DOHH2 (cell line): ENCODE results near the gene ROR1.

Source experiments
- H3F3A ChIP-seq: fragments of 200-600 bp; sonication (generic), shearing (Covaris generic); 2 replicates; pipeline ENCODE4 v1.6.0; 2016; ENCODE audit warnings: antibody characterized with exemption, mild to moderate bottlenecking; ENCODE audit not compliant: control insufficient read depth, insufficient read depth
- H3K27ac ChIP-seq: fragments of 200-600 bp; sonication (generic); 2 replicates; pipeline ENCODE4 v1.5.1; 2014; ENCODE audit warnings: low read depth, mild to moderate bottlenecking, low read length, moderate library complexity
- H3K27me3 ChIP-seq: fragments of 200-600 bp; sonication (generic); 2 replicates; pipeline ENCODE4 v1.6.1; 2014; ENCODE audit warnings: mild to moderate bottlenecking, low read length, mixed read lengths; ENCODE audit not compliant: control insufficient read depth
- H3K36me3 ChIP-seq: fragments of 200-600 bp; sonication (generic); 2 replicates; pipeline ENCODE4 v1.6.1; 2014; ENCODE audit warnings: mild to moderate bottlenecking, low read length, moderate library complexity, mixed read lengths; ENCODE audit not compliant: control insufficient read depth
- H3K4me1 ChIP-seq: fragments of 200-600 bp; sonication (generic); 2 replicates; pipeline ENCODE4 v1.6.1; 2014; ENCODE audit warnings: mild to moderate bottlenecking, low read length, mixed read lengths; ENCODE audit not compliant: control insufficient read depth
- H3K4me2 ChIP-seq: fragments of 200-600 bp; sonication (generic); 2 replicates; pipeline ENCODE4 v1.6.0; 2014; ENCODE audit warnings: mild to moderate bottlenecking, low read length, moderate library complexity
- H3K4me3 ChIP-seq: fragments of 200-600 bp; sonication (generic); 2 replicates; pipeline ENCODE4 v1.5.1; 2014; ENCODE audit warnings: mild to moderate bottlenecking, low read length, mixed read lengths
- H3K79me2 ChIP-seq: fragments of 200-600 bp; sonication (generic); 2 replicates; pipeline ENCODE4 v1.6.1; 2014; ENCODE audit warnings: mild to moderate bottlenecking, low read length, mixed read lengths; ENCODE audit not compliant: control insufficient read depth
- H3K9me2 ChIP-seq: fragments of 200-600 bp; sonication (generic); replicated peaks from 2 replicates; pipeline ENCODE4 v1.6.1; 2014; ENCODE audit warnings: mild to moderate bottlenecking, low read length, mixed read lengths; ENCODE audit not compliant: control insufficient read depth
- H3K9me3 ChIP-seq: fragments of 200-600 bp; sonication (generic); 2 replicates; pipeline ENCODE4 v1.6.1; 2014; ENCODE audit warnings: antibody characterized with exemption, low read length, mixed read lengths; ENCODE audit not compliant: control insufficient read depth, insufficient read depth
- H4K20me1 ChIP-seq: fragments of 200-600 bp; sonication (generic); 2 replicates; pipeline ENCODE4 v1.6.0; 2014; ENCODE audit warnings: low read depth, mild to moderate bottlenecking, antibody characterized with exemption, low read length, moderate library complexity; ENCODE audit not compliant: control insufficient read depth, insufficient read depth
- EZH2phosphoT487 ChIP-seq: fragments of 200-600 bp; sonication (generic); IDR thresholded peaks from 2 replicates; pipeline ENCODE4 v1.6.1; 2017; ENCODE audit warnings: borderline replicate concordance, mild to moderate bottlenecking, antibody characterized with exemption, low read length, moderate library complexity, mixed read lengths
- TF ChIP-seq, protein P1 (sequence below): fragments of 200-600 bp; sonication (generic); IDR thresholded peaks from one replicate; pipeline ENCODE4 v1.5.1; 2014; ENCODE audit warnings: antibody characterized with exemption, mild to moderate bottlenecking, low read depth, low read length; ENCODE audit not compliant: poor library complexity, severe bottlenecking

ROR1 gene

DNA sequence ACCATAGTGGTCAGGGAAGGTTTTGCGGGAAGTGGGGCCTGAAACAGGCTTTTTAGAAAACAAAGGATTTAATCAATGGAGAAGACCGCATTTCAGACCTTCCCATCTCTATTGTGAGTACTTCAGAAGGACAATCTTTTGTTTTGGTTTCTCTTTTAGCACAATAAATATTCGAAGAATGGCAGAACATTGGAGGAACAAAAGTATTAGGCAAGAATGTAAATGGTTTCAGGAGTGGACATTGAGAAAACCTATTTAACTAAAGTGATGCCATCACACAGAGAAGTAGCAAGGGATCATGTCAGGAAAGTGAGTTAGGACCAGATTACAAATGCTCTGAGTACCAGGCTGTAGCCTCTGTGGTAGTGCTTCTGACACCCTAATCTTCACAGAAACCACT lies 402.8 kb downstream of the ROR1 start:
- Histone ChIP-seq H3K27me3 (no peaks in the 10 kb centered on the region; the same call in 1 of the 2 replicates), H3K4me1 (no peaks in the 10 kb centered on the region), H4K20me1 (no peaks in the 10 kb centered on the region), H3K27ac (no peak overlapping the region), H3K9me2 (no peaks in the 10 kb centered on the region), H3K36me3 (no peaks in the 10 kb centered on the region), H3K79me2 (no peaks in the 10 kb centered on the region), H3K9me3 (no peaks in the 10 kb centered on the region), H3K4me2 (no peak overlapping the region), H3K4me3 (no peak overlapping the region), H3F3A (no peaks in the 10 kb centered on the region)
- no peak for TF ChIP-seq EZH2phosphoT487
- TF ChIP-seq, protein P1, sequence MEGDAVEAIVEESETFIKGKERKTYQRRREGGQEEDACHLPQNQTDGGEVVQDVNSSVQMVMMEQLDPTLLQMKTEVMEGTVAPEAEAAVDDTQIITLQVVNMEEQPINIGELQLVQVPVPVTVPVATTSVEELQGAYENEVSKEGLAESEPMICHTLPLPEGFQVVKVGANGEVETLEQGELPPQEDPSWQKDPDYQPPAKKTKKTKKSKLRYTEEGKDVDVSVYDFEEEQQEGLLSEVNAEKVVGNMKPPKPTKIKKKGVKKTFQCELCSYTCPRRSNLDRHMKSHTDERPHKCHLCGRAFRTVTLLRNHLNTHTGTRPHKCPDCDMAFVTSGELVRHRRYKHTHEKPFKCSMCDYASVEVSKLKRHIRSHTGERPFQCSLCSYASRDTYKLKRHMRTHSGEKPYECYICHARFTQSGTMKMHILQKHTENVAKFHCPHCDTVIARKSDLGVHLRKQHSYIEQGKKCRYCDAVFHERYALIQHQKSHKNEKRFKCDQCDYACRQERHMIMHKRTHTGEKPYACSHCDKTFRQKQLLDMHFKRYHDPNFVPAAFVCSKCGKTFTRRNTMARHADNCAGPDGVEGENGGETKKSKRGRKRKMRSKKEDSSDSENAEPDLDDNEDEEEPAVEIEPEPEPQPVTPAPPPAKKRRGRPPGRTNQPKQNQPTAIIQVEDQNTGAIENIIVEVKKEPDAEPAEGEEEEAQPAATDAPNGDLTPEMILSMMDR: no peak

DNA sequence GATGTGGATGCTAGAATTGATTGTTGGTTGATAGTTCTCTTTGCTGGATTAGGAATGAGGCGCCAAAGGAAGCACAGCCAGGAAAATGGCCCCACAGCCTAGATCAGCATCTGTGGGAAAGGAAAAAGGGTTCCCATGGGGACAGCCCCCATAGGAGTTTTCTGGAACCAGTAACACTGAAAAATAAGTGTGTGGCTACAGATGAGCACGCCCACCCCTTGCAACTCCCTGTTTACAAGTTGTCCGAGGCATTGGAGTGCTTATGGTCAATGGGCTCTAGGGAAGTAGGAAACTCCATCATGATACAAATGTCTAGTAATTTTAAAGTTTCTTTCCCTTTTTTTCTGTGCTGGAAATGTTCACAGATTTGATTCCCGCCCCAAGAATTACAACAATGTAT lies 405.8 kb downstream of the ROR1 start:
- no peak for TF ChIP-seq EZH2phosphoT487
- TF ChIP-seq, protein P1: no peak
- Histone ChIP-seq H3K9me3 (no peaks in the 10 kb centered on the region), H3F3A (no peaks in the 10 kb centered on the region)

DNA sequence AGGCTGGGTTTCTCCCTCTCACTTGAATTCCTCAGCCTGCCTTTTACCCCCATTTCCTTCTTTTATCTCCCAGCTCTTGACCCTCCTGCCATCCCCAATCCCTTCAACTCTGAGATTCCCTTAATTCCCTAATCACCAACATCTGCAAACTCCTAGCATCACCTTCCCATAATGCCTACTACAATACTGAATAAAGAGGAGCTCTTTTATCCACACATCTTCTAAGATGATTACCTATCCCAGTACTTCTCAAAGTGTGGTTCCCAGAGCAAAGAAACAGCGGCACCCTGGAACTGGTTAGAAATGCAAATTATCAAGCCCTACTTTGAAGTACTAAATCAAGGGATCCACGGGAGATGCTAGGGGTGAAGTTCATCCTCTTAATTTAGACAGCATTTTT lies 408.4 kb downstream of the ROR1 start:
- H3K36me3 ChIP-seq: no peaks in the 10 kb centered on the region
- no peaks in the 10 kb centered on the region for H3K9me3 ChIP-seq
- TF ChIP-seq EZH2phosphoT487: no peak
- TF ChIP-seq, protein P1: no peak
- no peaks in the 10 kb centered on the region for H3K79me2 ChIP-seq
- no peaks in the 10 kb centered on the region for H3K9me2 ChIP-seq
- H4K20me1 ChIP-seq: no peaks in the 10 kb centered on the region
- peaks cover 4% of the 10 kb centered on the region; the same call in 1 of the 2 replicates for H3K27me3 ChIP-seq
- no peak overlapping the region for H3K4me3 ChIP-seq
- no peaks in the 10 kb centered on the region; the same call in 1 of the 2 replicates for H3K4me1 ChIP-seq
- no peaks in the 10 kb centered on the region for H3F3A ChIP-seq
- H3K27ac ChIP-seq: no peak overlapping the region
- H3K4me2 ChIP-seq: no peak overlapping the region

More for the DNA sequence above, 405.8 kb downstream of the ROR1 start:
- Histone ChIP-seq H3K4me3 (no peak overlapping the region), H3K9me2 (no peaks in the 10 kb centered on the region), H3K36me3 (no peaks in the 10 kb centered on the region), H3K27me3 (peaks cover 4% of the 10 kb centered on the region; the same call in 1 of the 2 replicates), H4K20me1 (no peaks in the 10 kb centered on the region), H3K79me2 (no peaks in the 10 kb centered on the region), H3K27ac (no peak overlapping the region), H3K4me2 (no peak overlapping the region), H3K4me1 (no peaks in the 10 kb centered on the region; the same call in 1 of the 2 replicates)
